NCI-H748 (cell line): ENCODE results near the gene KDM2A.

Experiments used
- DNase-seq: peaks from one replicate; lab custom pipeline; 2025; ENCODE audit not compliant: unreplicated experiment; lab: John Stamatoyannopoulos, UW

KDM2A gene

GRCh38 chr11:67256477-67257135 lies 137.5 kb downstream of the KDM2A start:
- no peak for DNase-seq

GRCh38 chr11:67260406-67260805 lies 141.3 kb downstream of the KDM2A start:
- no peak for DNase-seq

GRCh38 chr11:67260885-67261639 lies 142.0 kb downstream of the KDM2A start:
- DNase-seq: peak; percentile 48

GRCh38 chr11:67261640-67261945 lies 142.5 kb downstream of the KDM2A start:
- DNase-seq: no peak

GRCh38 chr11:67261946-67262681 lies 143.1 kb downstream of the KDM2A start:
- no peak for DNase-seq

GRCh38 chr11:67262731-67263675 lies 143.9 kb downstream of the KDM2A start:
- peak; percentile 84 for DNase-seq

GRCh38 chr11:67264260-67264659 lies 145.2 kb downstream of the KDM2A start:
- DNase-seq: no peak

- DNase-seq: no peak
These were observed 146.0 kb downstream of the KDM2A start for GRCh38 chr11:67264877-67265632.

- DNase-seq: peak; percentile 67
These were observed 146.8 kb downstream of the KDM2A start for GRCh38 chr11:67265633-67266448.

GRCh38 chr11:67266449-67267187 lies 147.6 kb downstream of the KDM2A start, which contains the start of gene GRK2:
Gene GRK2 (plus strand): TSS chr11:67266473. CDS start chr11:67266700, 227 bp downstream.
- DNase-seq: peak; percentile 70

GRCh38 chr11:67267188-67268080 lies 148.4 kb downstream of the KDM2A start:
- DNase-seq: no peak

GRCh38 chr11:67268081-67268961 lies 149.3 kb downstream of the KDM2A start:
- no peak for DNase-seq

GRCh38 chr11:67268962-67269268 lies 149.9 kb downstream of the KDM2A start:
- no peak for DNase-seq

- DNase-seq: no peak
These were observed 150.6 kb downstream of the KDM2A start for GRCh38 chr11:67269401-67270255.

- no peak for DNase-seq
These were observed 151.5 kb downstream of the KDM2A start for GRCh38 chr11:67270256-67271204.
